HepG2 (cell line): ENCODE measurements around the gene CD180. TPM values are rescaled to one million over a fixed set of nuclear protein-coding genes. Genes with fewer than 3 reads are reported as not detected.

Experiments
- MEF2D ChIP-seq: sonication (generic); formaldehyde crosslinking; IDR thresholded peaks from 2 replicates; pipeline ENCODE4 v1.5.1; 2020; ENCODE audit warnings: mild to moderate bottlenecking, missing genetic modification reagents
- PHB2 ChIP-seq: fragments of 450-650 bp; IDR thresholded peaks from 2 replicates; pipeline ENCODE4 v1.6.1; 2018; ENCODE audit not compliant: partially characterized antibody
- SKI ChIP-seq: fragments of 450-650 bp; IDR thresholded peaks from one replicate; pipeline ENCODE4 v1.6.1; 2018; ENCODE audit warnings: mild to moderate bottlenecking; ENCODE audit not compliant: partially characterized antibody
- UBTF ChIP-seq: sonication (generic); formaldehyde crosslinking; IDR thresholded peaks from 2 replicates; pipeline ENCODE4 v1.4.0; 2020; ENCODE audit warnings: mild to moderate bottlenecking, missing genetic modification reagents
- ZNF337 ChIP-seq: sonication (generic); formaldehyde crosslinking; IDR thresholded peaks from 2 replicates; pipeline ENCODE4 v1.5.1; 2020; ENCODE audit warnings: missing genetic modification reagents, low read depth, mild to moderate bottlenecking, borderline replicate concordance
- ZNF407 ChIP-seq: sonication (generic); formaldehyde crosslinking; IDR thresholded peaks from one replicate; pipeline ENCODE4 v1.5.1; 2020; ENCODE audit warnings: mild to moderate bottlenecking, missing genetic modification reagents; ENCODE audit errors: not compliant biosample characterization
- ZNF720 ChIP-seq: sonication (generic); formaldehyde crosslinking; IDR thresholded peaks from 2 replicates; pipeline ENCODE4 v1.4.0; 2020; ENCODE audit warnings: missing genetic modification reagents
- ZNF766 ChIP-seq: sonication (generic); formaldehyde crosslinking; IDR thresholded peaks from 2 replicates; pipeline ENCODE4 v1.5.0; 2020; ENCODE audit warnings: missing genetic modification reagents, borderline replicate concordance
- polyA plus RNA-seq, 8 experiments: library from polyadenylated mRNA; depleted of rRNA in 3 of 8; stranded (reverse) in 7 of 8; unstranded in 1 of 8; fragments of >200 nt; fragmentation: Illumina TruSeq in 4 of 8; extraction: Trizol in 4 of 8; gene quantifications; 2 replicates each; pipeline versions ENCODE4 v1.2.1 to v1.2.3, GENCODE V29; 2011 to 2016; ENCODE audit warnings: low read depth in 4 of 8, missing spikeins in 1 of 8, mixed read lengths in 1 of 8; ENCODE audit not compliant: insufficient read depth in 1 of 8
- total RNA-seq, 5 experiments: library from RNA; depleted of rRNA; stranded (reverse); fragments of >200 nt; fragmentation: Illumina TruSeq; extraction: Trizol; gene quantifications; 2 replicates each; pipeline ENCODE4 v1.2.3, GENCODE V29; 2016; ENCODE audit warnings: low read depth in 1 of 5

CD180 gene
- total and polyA plus RNA-seq, 2 of the 13 experiments (the other 11 are each of a cell fraction or from before 2014, with no cell fraction given) = not detected

DNA sequence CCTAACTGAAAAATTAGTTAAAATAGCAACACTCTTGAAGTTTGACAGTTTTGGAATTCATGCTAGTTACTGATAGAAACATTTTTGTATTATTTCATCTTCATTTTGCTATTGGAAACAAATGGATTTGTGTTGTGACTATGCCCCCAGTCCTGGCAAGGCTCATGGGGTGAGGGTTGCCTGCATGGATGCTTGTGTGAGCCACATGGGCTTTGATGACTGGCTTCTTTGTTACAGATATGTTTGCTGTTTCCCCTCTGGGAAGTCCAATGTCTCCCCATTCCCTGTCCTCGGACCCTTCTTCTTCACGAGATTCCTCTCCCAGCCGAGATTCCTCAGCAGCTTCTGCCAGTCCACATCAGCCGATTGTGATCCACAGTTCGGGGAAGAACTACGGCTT is 44.2 kb downstream of the CD180 start (continued):
- TF ChIP-seq ZNF407 (CRISPR knock-in tag) (no peak), MEF2D (CRISPR knock-in tag) (no peak), UBTF (CRISPR knock-in tag) (no peak), ZNF337 (CRISPR knock-in tag) (no peak), PHB2 (no peak), SKI (no peak), ZNF720 (CRISPR knock-in tag) (no peak), ZNF766 (CRISPR knock-in tag) (no peak)
